ENCODE data around the gene UGT2A2. TPM values are rescaled to one million over a fixed set of nuclear protein-coding genes. Genes with fewer than 3 reads are reported as not detected.

The UGT2A2 gene
- total RNA-seq, 2 experiments from 2014 or later: not detected

DNA sequence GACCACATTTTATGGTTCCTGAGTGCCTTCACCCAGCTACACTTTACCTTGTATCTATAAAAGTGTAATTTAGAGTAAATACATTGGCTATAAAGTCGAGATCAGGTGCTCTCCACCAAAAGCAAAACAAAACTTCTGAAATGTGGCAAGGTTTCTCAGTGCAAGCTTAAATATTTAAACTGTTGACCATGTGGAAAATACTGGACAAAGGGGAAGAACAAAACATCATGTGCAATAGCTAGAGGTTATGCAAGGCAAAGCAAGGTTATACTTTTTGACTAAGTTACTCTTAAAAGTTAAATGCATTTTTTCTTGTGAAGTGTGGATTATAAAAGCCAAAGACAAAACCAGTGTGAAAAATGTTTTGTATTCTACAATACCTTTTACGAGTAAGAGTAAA, 55.9 kb downstream of the UGT2A2 start:
- H3K9me3 Mint-ChIP-seq: no peaks in the 10 kb centered on the region
- CTCF ChIA-PET: no interaction called here
- ATAC-seq: no peak

GRCh38 chr4:69577245-69577644, 62.2 kb downstream of the UGT2A2 start:
- Mint-ChIP-seq H3K36me3 (ENCODE audit: low read depth) (no peaks in the 10 kb centered on the region), H3K27ac (no peak overlapping the region), H3K4me1 (ENCODE audit: low read depth) (no peaks in the 10 kb centered on the region), H3K27me3 (no peaks in the 10 kb centered on the region), H3K4me3 (no peak overlapping the region), H3K9me3 (no peaks in the 10 kb centered on the region)
- CTCF ChIA-PET: no interaction called here
- DNase-seq (no peak), ATAC-seq (no peak)
- intact Hi-C loops (cut with micrococcal nuclease): no loop called here
- TF ChIP-seq, protein P1, sequence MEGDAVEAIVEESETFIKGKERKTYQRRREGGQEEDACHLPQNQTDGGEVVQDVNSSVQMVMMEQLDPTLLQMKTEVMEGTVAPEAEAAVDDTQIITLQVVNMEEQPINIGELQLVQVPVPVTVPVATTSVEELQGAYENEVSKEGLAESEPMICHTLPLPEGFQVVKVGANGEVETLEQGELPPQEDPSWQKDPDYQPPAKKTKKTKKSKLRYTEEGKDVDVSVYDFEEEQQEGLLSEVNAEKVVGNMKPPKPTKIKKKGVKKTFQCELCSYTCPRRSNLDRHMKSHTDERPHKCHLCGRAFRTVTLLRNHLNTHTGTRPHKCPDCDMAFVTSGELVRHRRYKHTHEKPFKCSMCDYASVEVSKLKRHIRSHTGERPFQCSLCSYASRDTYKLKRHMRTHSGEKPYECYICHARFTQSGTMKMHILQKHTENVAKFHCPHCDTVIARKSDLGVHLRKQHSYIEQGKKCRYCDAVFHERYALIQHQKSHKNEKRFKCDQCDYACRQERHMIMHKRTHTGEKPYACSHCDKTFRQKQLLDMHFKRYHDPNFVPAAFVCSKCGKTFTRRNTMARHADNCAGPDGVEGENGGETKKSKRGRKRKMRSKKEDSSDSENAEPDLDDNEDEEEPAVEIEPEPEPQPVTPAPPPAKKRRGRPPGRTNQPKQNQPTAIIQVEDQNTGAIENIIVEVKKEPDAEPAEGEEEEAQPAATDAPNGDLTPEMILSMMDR (IDR thresholded peaks at IDR 0.05): no peak
- POLR2A ChIA-PET: no interaction called here

More for the DNA sequence above, 55.9 kb downstream of the UGT2A2 start:
- no peak for DNase-seq
- no peaks in the 10 kb centered on the region for H3K36me3 Mint-ChIP-seq (ENCODE audit: low read depth)
- no peaks in the 10 kb centered on the region for H3K27me3 Mint-ChIP-seq
- H3K4me3 Mint-ChIP-seq: no peak overlapping the region
- POLR2A ChIA-PET: no interaction called here
- H3K27ac Mint-ChIP-seq: no peak overlapping the region
- H3K4me1 Mint-ChIP-seq (ENCODE audit: low read depth): no peaks in the 10 kb centered on the region
- TF ChIP-seq, protein P1 (IDR thresholded peaks at IDR 0.05): no peak
- intact Hi-C loops (cut with micrococcal nuclease): no loop called here

DNA sequence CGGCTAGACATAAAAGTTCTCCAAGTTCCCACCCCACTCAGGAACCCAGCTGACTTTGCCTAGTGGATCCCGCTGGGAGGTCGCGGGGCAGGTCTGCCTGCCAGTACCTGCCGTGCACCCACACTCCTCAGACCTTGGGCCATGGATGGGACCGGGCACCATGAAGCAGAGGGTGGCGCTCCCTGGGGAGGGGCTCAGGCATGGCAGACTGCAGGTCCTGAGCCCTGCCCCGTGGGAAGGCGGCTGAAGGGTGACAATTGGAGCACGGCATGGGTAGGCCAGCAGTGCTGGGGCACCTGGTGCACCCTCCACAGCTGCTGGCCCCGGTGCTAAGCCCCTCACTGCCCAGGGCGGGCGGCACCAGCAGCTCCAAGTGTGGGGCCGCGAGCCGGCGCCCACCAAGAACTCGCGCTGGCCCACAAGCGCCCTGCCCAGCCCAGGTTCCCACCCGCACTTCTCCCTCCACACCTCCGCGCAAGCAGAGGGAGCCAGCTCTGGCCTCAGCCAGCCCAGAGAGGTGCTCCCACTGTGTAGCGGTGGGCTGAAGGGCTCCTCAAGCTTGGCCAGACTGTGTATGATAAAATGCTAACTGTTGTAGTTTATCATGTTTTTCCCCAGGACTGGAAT, 63.1 kb downstream of the UGT2A2 start:
- ChIA-PET POLR2A (no interaction called here), CTCF (no interaction called here)
- DNase-seq (no peak), ATAC-seq (no peak)
- H3K27me3 Mint-ChIP-seq: no peaks in the 10 kb centered on the region
- H3K4me3 Mint-ChIP-seq: no peak overlapping the region
- no peaks in the 10 kb centered on the region for H3K9me3 Mint-ChIP-seq
- H3K4me1 Mint-ChIP-seq (ENCODE audit: low read depth): no peaks in the 10 kb centered on the region
- H3K36me3 Mint-ChIP-seq (ENCODE audit: low read depth): no peaks in the 10 kb centered on the region
- TF ChIP-seq, protein P1 (IDR thresholded peaks at IDR 0.05): no peak
- no peak overlapping the region for H3K27ac Mint-ChIP-seq
- intact Hi-C loops (cut with micrococcal nuclease): no loop called here

DNA sequence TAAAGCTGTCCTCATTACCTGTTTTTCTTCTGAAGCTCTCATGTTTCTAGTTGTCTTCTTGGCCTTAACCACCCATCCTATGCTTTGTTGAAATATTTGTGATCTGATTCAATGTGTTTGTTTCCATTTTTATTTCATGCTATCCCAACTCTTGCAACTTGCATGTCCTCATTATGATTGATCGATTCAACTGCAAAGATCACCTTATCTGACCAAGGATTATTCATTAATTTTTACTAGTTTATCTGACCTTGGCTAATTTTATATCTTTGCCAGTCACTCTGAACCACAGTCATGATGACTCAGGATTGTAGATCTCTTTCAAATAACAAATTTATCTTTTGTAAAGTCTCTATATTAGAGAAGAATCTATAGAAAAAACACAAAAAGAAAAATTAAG, 70.7 kb downstream of the UGT2A2 start:
- H3K27me3 Mint-ChIP-seq: peaks cover 2% of the 10 kb centered on the region
- H3K36me3 Mint-ChIP-seq (ENCODE audit: low read depth): no peaks in the 10 kb centered on the region
- H3K9me3 Mint-ChIP-seq: peaks cover 3% of the 10 kb centered on the region
- intact Hi-C loops (cut with micrococcal nuclease): no loop called here
- no peak overlapping the region for H3K27ac Mint-ChIP-seq
- no peak overlapping the region for H3K4me3 Mint-ChIP-seq
- no peak for ATAC-seq
- no peaks in the 10 kb centered on the region for H3K4me1 Mint-ChIP-seq (ENCODE audit: low read depth)
- POLR2A ChIA-PET: no interaction called here
- TF ChIP-seq, protein P1 (IDR thresholded peaks at IDR 0.05): no peak
- CTCF ChIA-PET: no interaction called here
- no peak for DNase-seq

GRCh38 chr4:69563424-69563823, 76.0 kb downstream of the UGT2A2 start:
- TF ChIP-seq, protein P1 (IDR thresholded peaks at IDR 0.05): no peak
- H3K27ac Mint-ChIP-seq: no peak overlapping the region
- H3K36me3 Mint-ChIP-seq (ENCODE audit: low read depth): no peaks in the 10 kb centered on the region
- peaks cover 3% of the 10 kb centered on the region for H3K9me3 Mint-ChIP-seq
- CTCF ChIA-PET: no interaction called here
- ATAC-seq (no peak), DNase-seq (no peak)
- intact Hi-C loops (cut with micrococcal nuclease): no loop called here
- POLR2A ChIA-PET: no interaction called here
- H3K27me3 Mint-ChIP-seq: peaks cover 2% of the 10 kb centered on the region
- H3K4me3 Mint-ChIP-seq: no peak overlapping the region
- no peaks in the 10 kb centered on the region for H3K4me1 Mint-ChIP-seq (ENCODE audit: low read depth)
